Activated CD4-positive, CD25-positive, alpha-beta regulatory T cell treated with anti-CD3 and anti-CD28 coated beads, Interleukin-2, amount 50 U/mL, for 72 hours (primary cell): ENCODE measurements around the gene IFIT1B.
"Not testable (repeated sequence)": the region's sequence is repeated elsewhere in the genome, so short reads cannot be mapped to it uniquely, and the experiment has no call there.

ENCODE experiments used
- DNase-seq: peaks from one replicate; pipeline ENCODE4 v3.0.0; 2021

Gene IFIT1B

DNA sequence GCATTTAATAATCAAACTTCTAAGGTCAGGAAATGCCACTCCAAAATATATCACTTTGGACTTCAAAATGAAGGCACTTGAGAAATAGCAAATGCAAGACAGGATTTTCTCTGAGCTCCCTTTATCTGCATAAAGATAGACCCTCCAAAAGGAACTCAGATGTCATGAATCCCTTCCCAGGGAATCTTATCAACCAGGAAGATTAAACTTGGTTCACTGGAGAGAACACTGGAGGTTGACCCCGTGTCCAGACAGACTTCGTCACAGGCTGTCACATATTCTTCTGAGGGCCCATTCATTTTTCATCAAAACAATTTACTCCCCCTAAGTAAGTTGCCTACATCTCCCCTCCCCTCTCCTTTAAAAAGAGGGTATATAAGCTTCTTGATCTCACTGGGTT lies 28.9 kb upstream of the IFIT1B start:
- DNase-seq, result no peak

DNA sequence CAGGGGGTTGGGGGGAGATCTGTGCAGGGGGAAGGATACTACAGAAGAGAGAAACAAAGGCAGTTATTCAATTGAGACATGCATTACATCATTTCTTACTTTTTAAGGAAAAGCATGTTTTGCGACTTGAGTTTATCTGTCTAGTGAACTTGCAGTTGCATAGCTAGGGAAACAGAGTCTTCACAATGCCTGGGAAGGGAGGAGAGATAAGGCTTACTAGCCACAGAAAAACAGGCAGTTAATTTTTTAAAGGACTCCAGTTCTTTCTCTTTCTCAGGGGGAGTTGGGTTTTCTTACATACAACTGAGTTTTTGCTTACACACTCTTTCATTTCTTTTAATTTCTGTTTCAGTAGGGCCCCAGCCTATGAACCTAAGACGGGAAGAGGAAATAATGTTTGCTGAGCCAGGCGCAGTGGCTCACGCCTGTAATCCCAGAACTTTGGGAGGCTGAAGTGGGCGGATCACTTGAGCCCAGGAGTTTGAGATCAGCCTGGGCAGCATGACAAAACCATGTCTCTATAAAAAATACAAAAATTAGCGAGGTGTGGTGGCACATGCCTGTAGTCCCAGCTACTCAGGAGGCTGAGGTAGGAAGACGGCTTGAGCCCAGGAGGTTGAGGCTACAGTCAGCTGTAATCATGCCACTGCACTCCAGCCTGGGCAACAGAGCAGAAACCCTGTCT lies 27.1 kb upstream of the IFIT1B start:
- not testable (repeated sequence) for DNase-seq

GRCh38 chr10:89351412-89351779 lies 26.5 kb upstream of the IFIT1B start:
- DNase-seq, result no peak

- DNase-seq, result no peak
Measured at GRCh38 chr10:89351780-89352597, 25.9 kb upstream of the IFIT1B start.

GRCh38 chr10:89352802-89353201 lies 25.1 kb upstream of the IFIT1B start:
- DNase-seq, result no peak

DNA sequence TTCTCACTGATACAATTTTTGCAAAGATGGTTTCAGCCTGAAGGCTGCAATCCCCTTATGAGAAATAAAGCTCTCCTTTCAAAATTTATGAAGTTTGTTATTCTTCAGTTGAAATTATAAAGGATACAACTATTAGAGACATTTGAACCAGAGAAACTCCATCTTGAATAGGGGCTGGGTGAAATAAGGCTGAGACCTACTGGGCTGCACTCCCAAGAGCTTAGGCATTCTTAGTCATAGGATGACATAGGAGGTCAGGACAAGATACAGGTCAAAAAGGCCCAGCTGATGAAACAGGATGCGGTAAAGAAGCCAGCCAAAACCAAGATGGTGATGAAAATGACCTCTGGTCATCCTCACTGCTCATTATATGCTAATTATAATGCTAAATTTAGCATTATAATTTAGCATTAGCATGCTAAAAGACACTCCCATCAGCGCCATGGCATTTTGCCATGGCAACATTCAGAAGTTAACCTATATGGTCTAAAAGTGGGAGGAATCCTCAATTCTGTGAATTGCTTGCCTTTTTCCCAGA lies 22.4 kb upstream of the IFIT1B start:
- no peak for DNase-seq

DNA sequence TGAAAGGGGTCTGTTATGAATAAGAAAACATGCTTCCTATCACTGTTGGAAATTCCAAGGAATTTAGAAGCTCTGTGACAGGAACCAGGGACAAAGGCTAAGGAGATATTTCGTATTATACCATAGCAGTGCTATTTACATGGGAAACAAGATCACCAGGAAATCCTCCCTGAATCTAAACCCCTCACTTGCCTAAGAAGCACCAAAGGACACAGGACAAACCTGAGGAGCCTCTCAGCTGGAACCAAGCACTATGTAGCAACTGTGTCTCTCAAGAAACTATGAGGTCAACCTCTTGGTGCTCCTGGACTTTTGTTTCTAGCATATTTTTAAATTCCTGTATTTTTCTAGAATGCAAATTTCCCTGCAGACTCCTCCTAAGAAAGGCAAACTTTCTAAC lies 20.8 kb upstream of the IFIT1B start:
- no peak for DNase-seq

GRCh38 chr10:89357975-89358374 lies 19.9 kb upstream of the IFIT1B start:
- DNase-seq, result no peak

GRCh38 chr10:89360157-89360556 lies 17.7 kb upstream of the IFIT1B start:
- no peak for DNase-seq

GRCh38 chr10:89362929-89363328 lies 14.9 kb upstream of the IFIT1B start:
- DNase-seq, result no peak

GRCh38 chr10:89363729-89364442 lies 14.0 kb upstream of the IFIT1B start:
- no peak for DNase-seq

GRCh38 chr10:89364531-89364930 lies 13.3 kb upstream of the IFIT1B start:
- DNase-seq, result no peak

DNA sequence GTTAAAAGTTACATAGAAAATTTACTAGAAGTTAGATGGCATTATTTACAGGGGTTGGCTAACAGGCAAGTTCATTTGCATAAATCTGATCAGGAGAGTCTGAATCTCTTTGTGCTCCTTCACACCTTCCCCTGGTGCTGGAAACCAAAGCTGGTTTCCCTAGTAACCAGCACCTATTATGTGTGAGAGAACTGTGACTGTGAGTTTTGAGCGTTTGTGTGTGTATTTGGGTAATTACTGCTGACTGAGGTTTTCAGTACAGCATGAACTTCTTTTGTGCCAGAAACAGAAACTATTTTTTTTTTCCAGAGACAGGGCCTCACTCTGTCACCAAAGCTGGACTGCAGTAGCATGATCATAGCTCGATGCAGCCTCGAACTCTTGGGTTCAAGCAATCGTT lies 10.3 kb upstream of the IFIT1B start:
- no peak for DNase-seq

GRCh38 chr10:89368129-89368528 lies 9.7 kb upstream of the IFIT1B start:
- DNase-seq, result no peak

GRCh38 chr10:89369156-89370105 lies 8.4 kb upstream of the IFIT1B start:
- no peak for DNase-seq

DNA sequence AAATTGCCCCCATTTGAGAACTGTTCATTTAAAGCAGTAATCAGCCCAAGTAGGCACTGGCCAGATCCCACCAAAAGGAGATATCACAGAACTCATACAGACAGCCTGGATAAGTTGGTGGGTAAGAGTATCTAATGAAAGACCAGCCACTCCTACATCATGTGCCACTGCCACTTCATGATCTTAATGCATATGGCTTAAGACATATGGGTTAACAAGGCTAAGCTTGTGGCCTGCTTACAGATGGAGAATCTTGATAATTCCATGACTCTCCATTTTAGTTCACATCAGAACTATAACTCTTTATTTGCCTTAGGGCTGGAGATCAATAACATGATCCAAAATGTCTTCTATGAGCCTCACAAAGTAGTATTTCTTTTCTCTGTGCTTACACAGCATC lies 6.8 kb upstream of the IFIT1B start:
- no peak for DNase-seq

- DNase-seq, result no peak
Measured at GRCh38 chr10:89371987-89372386, 5.9 kb upstream of the IFIT1B start.

DNA sequence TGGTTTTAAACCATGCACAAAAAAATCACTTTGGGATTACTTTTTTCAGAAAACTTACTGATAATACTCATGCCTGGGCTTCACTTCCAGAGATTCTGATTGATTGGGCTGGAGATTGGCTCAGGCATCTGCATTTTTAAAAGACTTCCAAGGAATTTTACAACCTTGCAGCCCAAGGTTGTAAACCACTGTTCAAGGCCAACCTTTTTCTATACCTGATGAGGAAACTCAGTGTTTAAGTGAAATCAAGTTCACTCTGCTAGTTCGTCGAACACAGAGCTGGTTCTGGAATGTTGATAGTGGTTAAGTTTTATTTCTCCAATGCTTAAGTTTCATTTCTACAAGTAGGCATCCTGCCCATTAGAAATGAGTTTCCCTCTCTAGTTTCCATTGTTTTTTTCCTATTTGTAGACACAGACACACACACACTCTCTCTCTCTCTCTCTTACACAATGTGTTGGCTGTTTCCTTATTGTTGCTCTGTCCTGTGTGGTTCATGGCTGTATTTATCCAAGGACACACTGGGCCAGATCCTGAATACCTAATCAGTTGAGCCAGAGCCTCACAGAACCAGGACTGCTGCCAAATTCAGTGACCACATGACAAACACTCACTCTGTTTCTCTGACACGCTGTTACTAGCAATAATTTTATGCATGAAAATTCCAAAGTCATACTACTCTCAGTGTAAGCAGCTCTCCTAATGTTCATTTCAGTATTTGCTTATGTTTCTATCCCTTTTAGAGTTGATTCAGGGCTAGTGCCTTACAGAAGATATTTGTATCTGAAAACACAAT lies 3.7 kb upstream of the IFIT1B start:
- DNase-seq, result no peak

DNA sequence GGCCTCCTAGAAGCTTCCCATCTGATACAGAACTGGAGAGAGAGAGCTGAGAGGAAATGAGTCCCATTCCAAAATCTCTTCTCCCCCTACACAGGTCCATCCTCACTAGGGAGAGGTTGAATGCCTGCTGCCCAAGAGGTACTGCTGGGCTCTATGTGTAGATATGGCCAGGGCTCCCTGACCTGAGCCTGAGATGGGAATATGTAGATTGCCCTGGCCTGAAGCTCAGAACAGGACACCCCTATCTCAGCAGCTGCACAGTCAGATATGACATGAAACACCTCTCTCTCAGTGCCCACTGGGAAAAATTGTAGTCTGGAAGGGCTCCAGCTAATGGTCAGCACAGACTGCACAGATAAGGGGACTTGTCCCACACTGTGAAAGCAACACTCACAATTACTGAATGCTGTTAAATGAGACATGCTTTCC lies 3.1 kb upstream of the IFIT1B start:
- DNase-seq, result no peak

- no peak for DNase-seq
Measured at GRCh38 chr10:89379103-89379502, 1.2 kb downstream of the IFIT1B start.

- no peak for DNase-seq
Measured at GRCh38 chr10:89382757-89383156, 4.9 kb downstream of the IFIT1B start.
